ENCODE measurements around the gene GRIA1.

GRCh38 chr5:153598099-153598498, 107.6 kb downstream of the GRIA1 start:
- TF ChIP-seq CTCF (IDR thresholded peaks at IDR 0.05; ENCODE audit: low read depth, low read length) = no peak
- no peak for TF ChIP-seq EZH2phosphoT487 (IDR thresholded peaks at IDR 0.05; ENCODE audit: low read depth)
